GM18520 (cell line): ENCODE data around the gene ACSBG1.

Source experiments
- ATAC-seq: cut with Tn5 transposase; IDR thresholded peaks from one replicate; pipeline ENCODE4 v1.9.1; 2021; ENCODE audit not compliant: unreplicated experiment

The ACSBG1 gene

DNA sequence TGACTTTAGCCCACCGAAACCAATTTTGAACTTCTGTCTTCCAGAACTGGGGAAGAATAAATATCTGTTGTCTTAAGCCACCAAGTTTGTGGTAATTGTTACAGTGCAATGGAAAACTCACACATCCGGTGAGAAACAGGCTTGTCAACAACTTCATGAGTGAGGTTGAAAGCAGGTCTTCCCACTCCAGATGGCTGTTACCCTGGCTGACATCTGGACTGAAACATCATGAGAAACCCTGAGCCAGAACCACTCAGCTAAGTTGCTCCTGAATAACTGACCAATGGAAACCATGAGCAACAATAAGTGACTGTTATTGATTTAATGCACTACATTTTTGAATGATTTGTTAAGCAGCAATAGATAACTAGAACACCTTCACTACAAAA lies 10.3 kb downstream of the ACSBG1 start:
- ATAC-seq: no peak

DNA sequence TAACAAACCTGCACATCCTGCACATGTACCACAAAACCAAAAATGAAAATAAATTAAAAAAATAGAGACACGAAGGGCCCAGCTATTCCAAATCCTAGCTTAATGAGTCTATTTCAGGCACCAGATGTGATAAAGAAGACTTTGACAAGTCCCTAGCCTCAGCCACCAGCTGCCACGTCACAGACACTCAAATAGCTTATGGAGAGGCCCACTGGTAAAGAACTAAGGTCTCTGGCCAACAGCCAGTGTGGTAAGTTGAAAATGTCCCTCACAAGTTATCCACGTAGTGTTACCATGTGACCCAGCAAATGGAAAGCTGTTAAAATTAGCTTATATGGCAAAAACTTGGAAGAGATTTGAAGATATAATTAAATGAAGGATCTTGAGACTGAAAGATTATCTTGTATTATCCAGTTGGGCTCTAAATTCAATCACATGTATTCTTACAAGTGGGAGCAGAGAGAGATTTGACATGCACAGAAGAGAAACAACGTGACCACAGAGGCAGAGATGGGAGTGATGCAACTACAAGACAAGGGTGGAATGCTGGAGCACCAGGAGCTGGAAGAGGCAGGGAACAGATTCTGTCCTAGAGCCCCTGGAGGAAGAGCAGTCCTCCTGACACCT lies 10.9 kb downstream of the ACSBG1 start:
- no peak for ATAC-seq

- no peak for ATAC-seq
Observed at GRCh38 chr15:78222745-78223395, 11.5 kb downstream of the ACSBG1 start.

DNA sequence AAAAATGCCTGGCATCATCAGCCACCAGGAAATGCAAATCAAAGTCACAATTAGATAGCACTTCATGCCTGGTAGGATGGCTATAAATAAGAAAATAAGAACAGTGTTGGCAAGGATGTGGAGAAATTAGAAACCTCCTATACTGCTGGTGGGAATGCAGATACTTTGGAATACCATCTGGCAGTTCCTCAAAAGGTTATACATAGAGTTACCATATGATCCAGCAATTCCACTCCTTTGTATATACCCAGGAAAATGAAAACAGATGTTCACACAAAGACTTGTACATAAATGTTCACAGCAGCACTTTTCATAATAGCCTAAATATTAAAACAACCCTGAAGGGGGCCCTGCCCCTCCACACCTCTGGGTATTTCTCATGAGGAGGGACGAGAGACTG lies 13.7 kb downstream of the ACSBG1 start:
- ATAC-seq: no peak

DNA sequence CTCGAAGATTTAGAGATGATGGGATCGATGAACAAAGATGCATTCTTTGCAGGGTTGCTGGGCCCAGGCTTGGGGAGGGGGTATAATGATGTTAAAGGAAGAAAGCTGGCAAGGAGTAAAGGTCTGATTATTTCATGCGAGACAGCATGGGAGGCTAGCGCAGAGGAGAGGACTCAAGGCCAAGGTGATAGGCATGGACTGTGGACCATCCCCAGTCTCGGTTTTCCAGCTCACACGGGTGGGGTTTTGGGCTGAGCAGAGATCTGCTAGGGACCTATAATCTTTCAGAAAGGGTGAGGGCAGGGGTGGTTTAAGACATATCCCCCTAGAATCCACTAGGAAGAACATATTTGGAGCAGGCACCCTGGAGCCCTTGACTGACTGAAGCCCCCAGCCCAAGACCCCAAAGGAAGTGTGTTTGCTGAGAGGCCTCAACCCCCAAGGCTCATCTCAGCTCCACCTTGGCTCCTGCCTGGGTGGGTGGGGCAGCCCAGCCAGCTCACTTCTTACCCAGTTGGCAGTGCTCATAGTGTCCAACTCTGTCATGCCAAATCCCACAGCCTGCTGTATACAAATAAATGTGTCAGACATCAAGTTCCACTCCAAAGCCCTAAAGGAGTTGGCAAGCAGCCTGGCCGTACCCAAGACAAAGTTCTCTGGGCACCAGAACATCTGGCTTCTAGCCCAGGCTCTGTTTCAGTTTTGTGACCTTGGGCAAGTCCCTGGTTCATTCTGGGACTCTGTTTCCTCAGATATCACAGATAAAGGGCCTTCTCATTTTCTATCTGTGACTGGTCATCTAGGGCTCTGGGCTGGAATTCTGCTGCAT lies 17.9 kb downstream of the ACSBG1 start:
- ATAC-seq: no peak

GRCh38 chr15:78213956-78214355 lies 20.4 kb downstream of the ACSBG1 start:
- ATAC-seq: no peak

DNA sequence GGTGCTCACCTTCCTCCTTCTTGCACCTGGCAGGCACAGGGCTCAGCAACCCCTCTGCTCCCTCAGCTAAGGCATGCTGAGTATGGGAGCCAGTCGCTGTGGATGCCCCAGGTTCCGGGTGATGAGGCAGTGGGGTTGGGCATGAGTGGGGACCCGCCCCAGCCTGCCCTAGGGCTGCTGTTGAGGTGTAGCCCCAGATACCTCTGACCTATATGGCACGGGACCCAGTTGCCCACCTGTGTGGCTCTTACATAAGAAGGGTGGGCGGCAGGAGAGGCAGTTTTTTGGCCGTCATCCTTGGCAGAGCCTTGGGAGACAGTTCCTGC lies 21.0 kb downstream of the ACSBG1 start:
- ATAC-seq: no peak

DNA sequence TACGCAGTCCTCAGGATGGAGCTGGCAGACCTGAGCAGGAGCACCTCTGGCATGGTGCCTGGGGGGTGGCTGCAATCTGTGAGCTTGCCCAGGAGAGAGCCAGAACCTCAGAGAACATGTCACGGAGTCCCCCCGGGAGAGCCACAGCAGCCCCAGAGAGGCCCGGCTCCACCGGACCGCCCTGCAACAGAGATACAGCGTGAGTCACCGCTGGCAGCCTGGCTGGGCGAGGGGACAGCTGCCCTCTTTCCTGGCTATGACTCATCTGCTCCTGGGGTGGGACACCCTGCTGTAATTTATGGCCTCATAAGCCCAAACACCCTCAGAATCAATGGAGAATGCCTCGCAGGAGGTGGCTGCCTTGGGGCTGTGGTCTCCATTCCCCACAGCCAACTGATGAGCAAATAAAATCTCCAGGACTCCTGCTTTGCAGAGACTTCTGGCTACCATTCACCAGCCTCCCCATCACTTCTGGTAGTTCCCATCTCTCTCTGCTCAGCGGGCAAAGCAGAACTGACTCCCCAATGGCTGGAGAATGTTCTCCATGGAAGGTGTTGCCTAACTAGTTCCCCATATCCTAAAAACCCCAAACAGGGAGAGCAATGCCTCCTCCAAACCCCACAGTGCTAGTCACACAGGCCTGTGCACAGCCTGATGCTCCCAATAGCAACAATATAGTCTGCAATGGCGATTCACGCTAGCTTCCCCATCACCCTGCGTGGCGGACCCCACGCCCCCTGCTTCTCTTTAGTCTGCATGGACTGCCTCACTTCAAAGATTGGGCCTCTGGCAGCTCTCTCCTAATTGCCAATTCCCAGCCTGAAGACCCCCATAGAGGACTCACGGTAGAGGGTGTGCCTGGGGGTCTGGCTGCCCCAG lies 21.6 kb downstream of the ACSBG1 start:
- ATAC-seq: no peak

DNA sequence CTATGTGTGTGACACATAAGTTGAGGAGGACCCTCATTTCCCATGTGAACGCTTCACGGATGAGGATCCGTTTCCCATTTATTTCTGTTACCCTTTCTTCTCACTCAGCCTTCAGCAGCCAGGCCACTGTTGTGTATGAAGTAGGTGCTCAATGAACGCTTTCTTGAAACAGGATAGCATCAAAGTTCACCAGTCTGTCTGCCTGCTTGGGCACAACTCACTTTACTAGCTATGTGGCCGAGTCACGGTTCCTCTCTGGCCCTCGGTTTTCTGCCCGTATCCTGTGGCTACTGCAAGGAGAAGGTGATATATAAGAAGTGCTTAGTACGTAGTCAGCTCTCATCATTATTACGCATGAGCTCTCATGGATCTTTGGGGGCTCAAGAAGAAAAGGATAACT lies 22.4 kb downstream of the ACSBG1 start:
- no peak for ATAC-seq

DNA sequence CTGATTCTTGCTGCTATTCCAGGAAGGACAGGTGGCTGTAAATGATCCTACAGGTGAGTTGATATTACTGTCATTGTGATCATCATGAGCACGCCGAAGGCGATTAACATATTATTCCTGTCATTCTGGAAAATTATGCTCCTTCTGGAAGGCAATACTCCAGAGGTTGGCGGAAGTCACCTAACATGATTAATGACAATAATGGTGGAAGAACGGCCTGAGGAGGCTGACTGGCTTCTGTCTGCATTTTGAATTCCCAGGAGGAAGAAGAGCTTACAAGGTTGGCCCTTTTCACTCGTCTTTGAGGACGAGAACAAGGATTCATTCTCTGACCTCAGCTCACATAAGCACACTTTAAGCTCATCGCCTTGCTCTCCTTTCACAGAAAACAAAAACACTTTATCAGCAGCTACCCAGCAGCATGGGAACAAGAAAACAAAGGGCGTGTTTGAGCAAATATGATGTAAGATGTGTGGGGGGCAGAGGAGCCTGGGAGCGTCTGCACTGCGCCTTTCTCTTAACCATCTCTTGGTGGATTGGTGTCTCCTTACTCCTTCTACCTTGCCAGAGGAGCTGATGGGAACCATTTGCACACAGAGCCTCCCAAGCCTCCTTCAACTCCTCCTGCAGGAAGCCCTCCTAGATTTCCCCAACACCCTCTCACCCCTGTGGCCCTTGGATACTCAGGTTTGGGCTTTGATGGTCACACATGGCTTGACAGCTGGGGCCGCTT lies 23.0 kb downstream of the ACSBG1 start:
- ATAC-seq: no peak

DNA sequence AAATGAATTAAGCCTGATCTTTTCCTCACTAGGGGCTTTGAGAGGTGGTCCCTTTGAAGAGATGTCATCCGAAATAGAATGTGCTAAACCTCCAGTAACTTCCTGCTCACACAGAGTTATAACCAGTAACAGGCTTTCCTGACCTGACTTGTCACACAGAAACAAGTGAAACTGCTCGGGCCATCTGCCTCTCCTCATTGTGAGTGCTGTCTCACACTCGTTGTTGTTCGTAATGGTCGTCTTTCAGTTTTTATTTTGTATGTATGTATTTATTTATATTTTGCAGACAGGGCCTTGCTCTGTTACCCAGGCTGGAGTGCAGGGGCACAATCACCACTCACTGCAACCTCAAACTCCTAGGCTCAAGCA lies 24.0 kb downstream of the ACSBG1 start:
- no peak for ATAC-seq

- ATAC-seq: no peak
Observed at GRCh38 chr15:78209646-78210348, 24.6 kb downstream of the ACSBG1 start.

DNA sequence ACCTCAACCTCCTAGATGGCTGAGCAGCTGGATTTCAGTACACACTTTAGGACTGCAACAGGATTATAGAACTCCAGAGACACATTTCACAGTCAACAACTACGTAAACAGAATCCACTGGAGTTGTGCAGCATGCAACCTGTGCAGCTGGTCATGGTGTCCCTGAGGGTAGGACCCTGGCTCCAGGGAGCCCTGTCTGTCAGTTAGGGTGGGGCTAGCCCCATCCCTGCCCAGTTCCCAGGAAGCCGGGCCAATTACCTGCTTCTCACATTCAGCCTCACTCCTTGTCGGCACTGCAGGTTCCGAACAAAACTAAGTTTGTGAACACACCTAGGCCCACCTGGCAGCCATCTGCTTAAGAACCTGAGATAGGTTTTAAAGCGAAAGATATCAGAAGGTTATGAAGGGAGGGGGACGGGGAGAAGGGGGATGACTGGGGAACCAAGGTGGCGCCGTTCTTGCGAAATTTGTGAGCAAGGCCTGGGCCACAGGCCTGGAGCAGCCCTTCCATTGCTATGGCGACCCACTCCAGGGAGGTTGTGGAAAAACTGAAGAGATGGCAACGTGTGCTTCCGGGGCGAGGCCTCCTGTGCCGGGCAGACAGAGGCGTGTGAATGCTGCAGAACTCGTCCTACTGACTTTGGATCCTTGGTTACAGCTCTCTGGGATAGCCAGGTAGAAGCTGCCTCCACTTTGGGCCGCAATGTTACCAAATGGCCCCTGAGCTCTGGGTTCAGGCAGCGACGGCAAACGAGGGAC lies 25.3 kb downstream of the ACSBG1 start:
- no peak for ATAC-seq

DNA sequence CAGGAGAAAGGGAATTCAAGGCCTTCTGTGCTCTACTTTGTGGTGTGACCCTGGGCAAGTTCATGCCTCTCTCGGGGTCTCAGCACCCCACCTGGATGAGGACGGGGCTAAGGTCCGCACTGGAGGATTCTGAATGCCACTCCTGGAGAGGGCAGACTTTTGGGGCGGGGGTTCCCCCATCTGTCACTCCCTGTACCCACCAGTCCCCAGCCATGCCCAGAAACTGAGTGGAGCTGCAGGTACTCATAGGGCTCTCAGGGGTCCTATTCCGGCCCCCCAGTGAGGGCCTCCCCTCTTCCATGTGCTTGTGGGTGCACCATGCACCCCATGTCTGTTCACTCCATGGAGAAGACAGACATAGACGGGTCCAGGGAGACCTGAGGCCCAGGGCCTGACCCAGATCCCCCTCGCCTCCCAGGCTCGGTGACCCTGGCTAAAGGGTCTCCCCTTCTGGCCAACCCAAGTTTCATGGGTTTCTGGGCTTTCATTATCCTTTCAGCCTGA lies 26.0 kb downstream of the ACSBG1 start:
- ATAC-seq: no peak

- ATAC-seq: no peak
Observed at GRCh38 chr15:78207641-78208340, 26.6 kb downstream of the ACSBG1 start.

GRCh38 chr15:78207110-78207458 lies 27.3 kb downstream of the ACSBG1 start:
- no peak for ATAC-seq

DNA sequence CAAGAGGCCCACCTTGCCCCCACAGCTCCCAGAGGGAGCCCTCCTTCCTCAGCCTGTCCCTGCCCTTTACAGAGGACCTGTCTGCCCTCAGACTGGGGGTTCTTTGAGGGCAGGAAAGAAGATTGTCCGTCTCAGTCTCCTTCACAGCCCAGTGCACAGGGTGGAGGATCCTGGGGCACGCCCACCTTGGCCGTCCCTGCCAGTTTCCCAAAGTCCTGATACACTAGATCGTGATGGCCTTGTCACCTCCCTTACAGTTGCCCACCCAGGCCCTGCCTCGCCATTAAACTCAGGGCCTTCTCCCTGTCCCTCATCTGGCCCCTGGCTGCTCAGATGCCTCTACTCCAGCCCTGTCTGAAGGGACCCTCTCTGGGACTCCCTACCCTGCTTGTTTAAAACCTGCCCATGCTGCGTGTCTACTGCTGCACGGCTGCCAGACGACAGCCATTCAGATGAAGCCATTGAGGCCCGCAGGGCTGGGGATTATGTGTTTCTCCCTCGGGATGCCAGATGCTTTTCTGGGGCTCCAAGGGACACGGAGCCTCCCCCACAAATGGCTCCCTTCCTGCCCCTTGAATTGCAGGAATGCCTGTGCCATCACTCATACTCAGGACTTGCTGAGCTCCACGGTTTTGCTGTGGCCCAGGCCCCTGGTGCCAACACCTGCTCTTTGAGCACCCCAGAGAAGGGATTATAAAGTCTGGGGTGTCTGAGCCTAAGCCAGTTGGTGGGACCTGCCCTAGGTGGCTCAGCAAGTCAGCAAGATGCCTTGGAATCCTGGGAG lies 27.8 kb downstream of the ACSBG1 start:
- no peak for ATAC-seq

DNA sequence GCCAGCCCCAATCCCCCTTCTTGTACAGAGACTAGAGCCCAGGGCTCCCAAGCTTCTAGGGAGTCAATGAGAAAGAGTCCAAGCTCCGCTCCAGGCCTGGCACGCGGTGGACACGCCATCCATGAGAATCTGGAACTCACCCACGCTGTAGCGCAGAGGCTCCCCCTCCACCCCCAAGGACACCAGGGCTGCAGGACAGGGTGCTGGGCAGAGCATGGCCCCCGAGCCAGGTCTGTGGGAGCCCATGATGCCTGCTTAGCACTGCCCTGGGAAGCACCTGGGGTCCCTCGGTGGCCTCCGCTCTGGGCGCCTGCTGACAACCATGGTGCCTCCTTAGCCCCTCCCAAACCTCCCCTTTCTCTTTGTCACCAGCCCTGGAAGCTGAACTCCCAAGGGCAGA lies 28.5 kb downstream of the ACSBG1 start:
- ATAC-seq: no peak
